Measurements from ENCODE around the gene ACOT2.
"Not testable (repeated sequence)": the region's sequence is repeated elsewhere in the genome, so short reads cannot be mapped to it uniquely, and the experiment has no call there.

The ACOT2 gene

DNA sequence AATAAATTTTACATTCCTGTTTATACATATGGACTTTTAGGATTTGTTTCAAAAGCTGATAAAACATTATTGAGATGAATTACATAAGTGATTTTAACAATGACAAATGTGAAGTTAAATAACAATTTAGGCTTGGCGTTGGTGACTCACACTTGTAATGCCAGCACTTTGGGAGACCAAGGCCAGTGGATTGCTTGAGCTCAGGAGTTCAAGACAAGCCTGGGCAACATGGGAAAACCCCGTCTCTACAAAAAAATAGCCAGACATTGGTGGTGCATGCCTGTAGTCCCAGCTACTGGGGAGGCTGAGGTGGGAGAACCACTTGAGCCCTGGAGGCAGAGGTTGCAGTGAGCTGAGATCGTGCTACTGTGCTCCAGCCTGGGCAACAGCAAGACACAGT lies 7.4 kb downstream of the ACOT2 start:
- no peak overlapping the region for H3K4me3 ChIP-seq (ENCODE audit: low read depth, low read length)
- TF ChIP-seq, protein P1, sequence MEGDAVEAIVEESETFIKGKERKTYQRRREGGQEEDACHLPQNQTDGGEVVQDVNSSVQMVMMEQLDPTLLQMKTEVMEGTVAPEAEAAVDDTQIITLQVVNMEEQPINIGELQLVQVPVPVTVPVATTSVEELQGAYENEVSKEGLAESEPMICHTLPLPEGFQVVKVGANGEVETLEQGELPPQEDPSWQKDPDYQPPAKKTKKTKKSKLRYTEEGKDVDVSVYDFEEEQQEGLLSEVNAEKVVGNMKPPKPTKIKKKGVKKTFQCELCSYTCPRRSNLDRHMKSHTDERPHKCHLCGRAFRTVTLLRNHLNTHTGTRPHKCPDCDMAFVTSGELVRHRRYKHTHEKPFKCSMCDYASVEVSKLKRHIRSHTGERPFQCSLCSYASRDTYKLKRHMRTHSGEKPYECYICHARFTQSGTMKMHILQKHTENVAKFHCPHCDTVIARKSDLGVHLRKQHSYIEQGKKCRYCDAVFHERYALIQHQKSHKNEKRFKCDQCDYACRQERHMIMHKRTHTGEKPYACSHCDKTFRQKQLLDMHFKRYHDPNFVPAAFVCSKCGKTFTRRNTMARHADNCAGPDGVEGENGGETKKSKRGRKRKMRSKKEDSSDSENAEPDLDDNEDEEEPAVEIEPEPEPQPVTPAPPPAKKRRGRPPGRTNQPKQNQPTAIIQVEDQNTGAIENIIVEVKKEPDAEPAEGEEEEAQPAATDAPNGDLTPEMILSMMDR (IDR thresholded peaks at IDR 0.05; ENCODE audit: borderline replicate concordance, insufficient read depth, low read depth, low read length) = no peak

DNA sequence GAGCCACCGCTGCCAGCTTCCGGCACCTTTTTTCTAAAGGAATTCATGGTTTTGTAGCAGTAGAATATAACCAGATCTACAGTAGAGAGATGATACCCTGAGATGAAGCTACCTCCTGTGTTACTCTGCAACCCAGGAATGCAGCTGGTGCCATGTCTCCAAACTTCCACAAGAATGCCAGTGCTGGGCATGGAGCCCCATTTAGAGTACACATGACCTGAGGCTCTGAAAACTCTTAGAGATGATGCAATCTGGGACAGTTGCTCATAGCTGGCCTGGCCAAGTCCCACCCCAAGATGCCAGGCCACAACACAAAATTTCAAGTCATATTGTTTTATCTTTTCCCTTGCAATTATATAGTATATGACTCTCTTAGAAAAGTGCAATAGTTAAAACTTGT lies 8.2 kb downstream of the ACOT2 start:
- H3K4me3 ChIP-seq (ENCODE audit: low read depth, low read length) = not testable (repeated sequence)

- H3K4me3 ChIP-seq (ENCODE audit: low read depth, low read length) = not testable (repeated sequence)
These were observed 13.3 kb downstream of the ACOT2 start for GRCh38 chr14:73582102-73582979.

GRCh38 chr14:73588695-73589094 lies 19.7 kb downstream of the ACOT2 start:
- no peak overlapping the region for H3K4me3 ChIP-seq (ENCODE audit: low read depth, low read length)
- TF ChIP-seq, protein P1 (IDR thresholded peaks at IDR 0.05; ENCODE audit: borderline replicate concordance, insufficient read depth, low read depth, low read length) = no peak

DNA sequence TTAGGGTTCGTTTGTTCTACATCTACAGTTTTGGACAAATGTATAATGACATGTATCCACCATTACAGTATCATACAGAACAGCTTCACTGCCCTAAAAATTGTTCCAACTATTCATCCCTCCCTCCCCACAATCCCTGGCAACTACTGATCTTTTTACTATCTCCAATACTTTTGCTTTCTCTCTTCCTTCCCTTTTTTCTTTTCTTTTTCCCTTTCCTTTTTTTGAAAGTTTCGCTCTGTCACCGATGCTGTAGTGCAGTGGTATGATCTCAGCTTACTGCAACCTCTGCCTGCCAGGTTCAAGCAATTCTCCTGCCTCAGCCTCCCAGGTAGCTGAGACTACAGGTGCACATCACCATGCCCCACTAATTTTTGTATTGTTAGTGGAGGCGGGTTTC lies 20.1 kb downstream of the ACOT2 start:
- TF ChIP-seq, protein P1 (IDR thresholded peaks at IDR 0.05; ENCODE audit: borderline replicate concordance, insufficient read depth, low read depth, low read length) = no peak
- H3K4me3 ChIP-seq (ENCODE audit: low read depth, low read length) = no peak overlapping the region

DNA sequence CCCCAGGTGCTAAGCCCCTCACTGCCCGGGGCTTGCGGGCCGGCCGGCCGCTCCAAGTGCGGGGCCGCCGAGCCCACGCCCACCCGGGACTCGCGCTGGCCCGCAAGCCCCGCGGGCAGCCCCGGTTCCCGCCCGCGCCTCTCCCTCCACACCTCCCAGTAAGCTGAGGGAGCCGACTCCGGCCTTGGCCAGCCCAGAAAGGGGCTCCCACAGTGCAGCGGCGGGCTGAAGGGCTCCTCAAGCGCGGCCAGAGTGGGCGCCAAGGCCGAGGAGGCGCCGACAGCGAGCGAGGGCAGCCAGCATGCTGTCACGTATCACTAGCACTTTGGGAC lies 21.6 kb downstream of the ACOT2 start:
- not testable (repeated sequence) for H3K4me3 ChIP-seq (ENCODE audit: low read depth, low read length)

- peak within 1 kb of the TSS; percentile 70 for H3K4me3 ChIP-seq (ENCODE audit: low read depth, low read length)
- TF ChIP-seq, protein P1 (IDR thresholded peaks at IDR 0.05; ENCODE audit: borderline replicate concordance, insufficient read depth, low read depth, low read length) = no peak
These were observed 22.9 kb downstream of the ACOT2 start, which contains the start of gene ACOT4 for GRCh38 chr14:73591690-73592449. ACOT4 (plus strand) TSS chr14:73591873; CDS start chr14:73591960, 87 bp downstream.

- no peak overlapping the region for H3K4me3 ChIP-seq (ENCODE audit: low read depth, low read length)
- TF ChIP-seq, protein P1 (IDR thresholded peaks at IDR 0.05; ENCODE audit: borderline replicate concordance, insufficient read depth, low read depth, low read length) = no peak
These were observed 25.5 kb downstream of the ACOT2 start for GRCh38 chr14:73594491-73594890.
